GM19043 (cell line): Measurements from ENCODE around the gene MSMB.
"Not testable (repeated sequence)": the region's sequence is repeated elsewhere in the genome, so short reads cannot be mapped to it uniquely, and the experiment has no call there.

ENCODE experiments used
- ATAC-seq: cut with Tn5 transposase; IDR thresholded peaks from one replicate; pipeline ENCODE4 v1.9.1; 2021; ENCODE audit warnings: low read depth; ENCODE audit not compliant: unreplicated experiment

MSMB gene

DNA sequence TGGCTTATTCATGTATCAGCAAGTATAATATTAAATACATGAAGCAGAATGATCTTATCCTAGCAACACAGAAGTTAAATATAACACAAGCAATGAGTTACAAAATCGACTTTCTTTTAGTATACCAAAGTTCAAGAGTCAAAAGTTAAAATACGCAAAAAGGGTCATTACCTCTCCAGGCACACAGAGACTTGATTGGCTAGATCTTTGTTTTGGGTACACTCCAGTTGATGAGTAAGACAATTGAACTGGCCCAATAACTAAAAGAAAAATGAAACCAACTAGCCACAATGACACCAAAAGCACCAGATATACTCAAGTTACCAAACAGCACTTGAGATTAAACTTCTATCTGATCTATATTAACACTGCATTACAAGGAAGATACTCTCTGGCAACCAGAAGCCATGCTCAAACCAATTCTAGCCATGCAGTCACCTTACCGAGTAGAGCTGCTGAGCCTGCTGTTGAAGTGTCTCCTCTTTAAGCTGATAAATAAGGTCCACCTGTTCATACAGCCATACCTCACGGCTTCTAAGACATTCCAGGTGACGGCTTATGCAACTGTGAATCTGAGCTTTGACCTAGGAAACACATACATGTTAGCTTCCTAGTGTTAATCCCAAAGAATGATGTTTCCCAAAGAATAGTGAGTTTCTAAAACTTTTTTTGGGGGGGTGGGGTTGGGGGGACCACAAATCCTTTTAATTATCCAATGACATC, 31.2 kb downstream of the MSMB start:
- no peak for ATAC-seq

DNA sequence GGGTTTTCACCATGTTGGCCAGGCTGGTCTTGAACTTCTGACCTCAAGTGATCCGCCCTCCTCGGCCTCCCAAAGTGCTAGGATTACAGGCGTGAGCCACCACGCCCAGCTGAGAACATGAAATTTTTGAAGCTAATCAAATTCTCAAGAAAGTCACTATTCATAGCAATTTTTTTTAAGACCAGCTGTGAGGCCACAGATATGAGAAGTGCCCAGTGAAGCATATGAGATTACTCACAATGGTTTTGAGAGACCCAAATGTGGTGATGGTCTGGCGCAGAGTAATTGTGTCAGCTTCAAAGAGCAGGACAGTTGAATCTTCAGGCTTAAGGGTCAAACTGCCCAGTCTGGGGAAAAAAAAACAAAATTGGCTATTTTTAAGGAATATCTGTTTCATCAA, 31.9 kb downstream of the MSMB start:
- ATAC-seq: no peak

DNA sequence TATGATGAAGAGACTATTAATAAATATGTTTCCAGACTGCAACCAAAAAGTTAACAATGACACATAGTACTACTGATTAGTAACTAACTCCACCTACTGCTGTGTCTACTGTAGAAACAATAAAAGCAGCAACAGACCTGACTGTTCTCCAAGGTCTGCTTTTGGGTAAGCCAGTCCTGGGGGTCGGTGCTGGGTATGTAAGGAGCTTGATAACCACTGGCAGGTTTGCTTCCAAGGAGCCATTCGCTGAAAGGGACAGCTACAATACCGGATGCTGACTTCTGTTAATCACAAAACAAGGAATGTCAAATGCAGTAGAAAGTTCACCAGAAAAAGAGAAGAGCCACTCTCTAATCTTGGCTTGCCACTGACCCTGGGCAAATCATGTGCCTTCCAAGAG, 33.3 kb downstream of the MSMB start:
- ATAC-seq: no peak

DNA sequence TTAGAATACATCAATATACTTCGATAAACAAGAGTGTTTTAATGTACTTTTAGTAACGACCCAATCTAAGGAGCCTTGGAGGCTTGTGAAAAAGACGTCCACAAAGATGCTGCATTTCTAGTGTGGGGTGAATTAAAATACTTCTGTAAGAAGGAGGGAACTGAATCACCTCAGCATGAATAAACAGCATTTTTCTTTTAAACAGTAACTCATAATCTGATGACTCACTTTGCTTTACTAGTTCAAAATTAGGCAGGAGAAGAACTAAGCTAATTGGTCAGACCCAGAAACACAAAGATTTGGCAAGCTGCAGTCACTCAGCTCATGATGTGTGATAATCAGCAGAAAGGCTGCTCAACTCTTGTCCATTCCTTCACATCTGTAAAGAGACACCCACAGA, 39.9 kb downstream of the MSMB start:
- no peak for ATAC-seq

DNA sequence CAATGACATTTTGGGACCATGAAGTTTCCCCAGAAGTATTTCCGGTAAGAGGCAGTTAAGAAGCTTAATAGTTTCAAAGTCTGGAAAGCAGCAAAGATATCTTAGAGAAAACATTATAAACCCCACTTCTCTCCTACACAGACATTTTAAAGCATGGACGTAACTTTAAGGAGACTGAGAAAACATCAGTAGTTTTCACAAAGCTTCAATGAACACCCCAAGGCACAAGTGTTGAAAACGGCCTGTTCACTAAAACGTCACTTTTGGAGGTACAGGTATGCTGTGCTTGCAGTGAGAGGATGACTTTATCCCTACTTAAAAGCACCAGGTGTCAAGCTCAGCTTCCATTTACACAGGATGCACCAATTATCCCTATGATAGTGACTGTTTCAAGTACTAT, 40.7 kb downstream of the MSMB start:
- no peak for ATAC-seq

DNA sequence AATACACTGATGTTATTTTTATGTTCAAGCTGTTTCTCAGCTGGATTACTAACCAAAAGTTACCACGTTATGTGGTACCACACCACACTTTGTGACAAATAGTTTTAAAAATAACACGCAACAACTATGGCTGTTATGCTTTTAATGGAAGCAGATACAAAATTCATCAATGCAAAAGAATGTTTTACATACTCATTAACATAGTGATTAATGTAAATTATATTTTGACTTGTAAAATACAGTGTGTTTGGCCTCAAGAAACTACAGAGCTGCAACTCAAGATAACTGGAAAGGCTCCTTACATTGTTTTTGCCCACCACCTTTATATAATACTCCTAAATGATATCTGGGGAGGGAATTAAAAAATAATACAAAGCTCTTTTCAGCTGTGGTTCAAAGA, 41.1 kb downstream of the MSMB start:
- ATAC-seq: no peak

DNA sequence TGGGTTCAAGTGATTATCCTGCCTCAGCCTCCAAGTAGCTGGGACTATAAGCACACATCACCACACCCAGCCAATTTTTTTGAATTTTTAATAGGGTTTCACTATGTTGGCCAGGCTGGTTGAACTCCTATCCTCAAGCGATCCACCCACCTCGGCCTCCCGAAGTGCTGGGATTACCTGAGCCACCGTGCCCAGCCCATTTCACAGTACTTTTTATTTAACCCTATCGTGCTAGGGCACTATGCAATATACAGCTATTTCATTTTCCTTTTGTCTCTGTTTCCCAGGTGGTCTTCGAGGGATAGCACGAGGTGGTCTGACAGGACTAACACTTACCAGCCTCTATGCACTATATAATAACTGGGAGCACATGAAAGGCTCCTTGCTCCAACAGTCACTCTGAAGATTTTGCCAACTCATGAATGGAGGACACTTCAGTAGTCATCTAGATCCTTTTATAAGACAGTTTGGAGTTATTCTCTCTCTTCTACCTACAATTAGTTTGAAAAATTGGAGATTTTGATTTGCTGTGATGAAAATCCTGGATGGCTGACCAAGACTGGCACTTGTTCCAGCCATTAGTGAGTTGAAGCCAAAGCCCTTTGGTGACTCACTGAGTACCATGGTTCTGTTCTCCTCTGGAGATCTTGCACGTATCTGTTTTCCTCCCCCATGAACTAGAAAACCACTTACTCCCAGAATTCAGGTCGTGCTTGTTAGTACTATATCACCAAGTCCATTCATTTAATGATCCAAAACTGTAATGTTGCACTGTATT, 43.0 kb downstream of the MSMB start:
- no peak for ATAC-seq

DNA sequence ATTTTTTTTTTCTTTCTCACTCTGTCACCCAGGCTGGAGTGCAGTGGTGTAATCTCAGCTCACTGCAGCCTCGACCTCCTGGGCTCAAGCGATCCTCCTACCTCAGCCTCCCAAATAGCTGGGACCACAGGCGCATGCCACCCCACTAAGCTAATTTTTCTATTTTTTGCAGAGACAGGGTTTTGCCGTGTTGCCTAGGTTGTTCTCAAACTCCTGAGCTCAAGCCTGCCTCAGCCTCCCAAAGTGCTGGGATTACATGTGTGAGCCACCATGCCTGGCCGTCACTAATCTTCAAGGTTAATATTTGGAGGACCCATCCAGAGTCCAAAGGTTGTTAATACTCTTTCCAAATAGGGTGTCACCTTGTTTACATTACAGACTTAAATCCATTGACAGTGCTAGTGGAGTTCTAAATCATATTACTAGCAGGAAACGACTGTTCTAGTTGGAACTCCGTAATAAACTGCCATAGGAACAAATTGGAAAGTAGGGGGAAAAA, 43.8 kb downstream of the MSMB start:
- not testable (repeated sequence) for ATAC-seq

DNA sequence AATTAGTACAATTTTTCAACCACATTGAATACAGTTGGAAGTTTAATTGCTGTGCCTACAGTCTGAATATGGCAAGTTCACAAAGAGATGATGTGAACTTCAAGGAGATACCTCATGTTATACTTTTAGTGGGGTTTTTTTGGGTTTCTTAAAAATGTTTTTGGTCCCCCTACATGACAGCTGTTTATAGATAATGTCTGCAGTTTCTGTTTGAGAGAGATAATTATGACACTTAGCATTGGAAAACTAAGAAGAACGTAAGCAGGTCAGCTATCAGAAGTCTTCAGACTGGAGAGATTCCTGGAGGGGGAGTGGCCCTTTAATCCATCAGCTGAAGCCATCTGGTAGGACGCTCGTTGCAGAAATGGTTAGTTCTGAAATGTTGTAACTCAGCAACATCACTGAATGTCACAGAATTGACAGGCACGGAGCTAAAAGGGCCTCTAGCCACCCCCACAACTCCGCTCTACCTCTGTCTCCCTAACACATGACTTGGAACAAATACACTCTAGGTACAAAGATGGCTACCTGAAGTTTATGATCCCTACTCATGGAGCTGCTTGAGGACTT, 44.8 kb downstream of the MSMB start:
- no peak for ATAC-seq

DNA sequence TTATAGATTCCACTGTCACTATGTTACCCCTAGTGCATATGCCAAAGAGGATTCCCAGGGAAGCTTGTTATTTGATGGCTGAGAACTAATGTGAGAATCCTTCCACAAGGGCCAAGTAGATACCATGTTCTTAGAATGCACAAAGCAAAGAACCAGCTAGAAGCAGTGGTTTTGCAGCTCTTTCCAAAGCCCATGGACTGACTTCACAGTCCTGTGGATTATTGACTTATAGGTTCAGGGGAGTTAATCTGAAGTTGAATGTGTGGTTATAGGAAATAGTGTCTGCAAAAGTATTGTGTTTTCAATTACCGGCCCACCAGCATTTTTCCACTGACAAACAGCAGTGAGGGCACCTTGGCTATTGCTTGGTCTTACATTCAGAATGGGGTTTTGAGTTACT, 45.5 kb downstream of the MSMB start:
- ATAC-seq: no peak

DNA sequence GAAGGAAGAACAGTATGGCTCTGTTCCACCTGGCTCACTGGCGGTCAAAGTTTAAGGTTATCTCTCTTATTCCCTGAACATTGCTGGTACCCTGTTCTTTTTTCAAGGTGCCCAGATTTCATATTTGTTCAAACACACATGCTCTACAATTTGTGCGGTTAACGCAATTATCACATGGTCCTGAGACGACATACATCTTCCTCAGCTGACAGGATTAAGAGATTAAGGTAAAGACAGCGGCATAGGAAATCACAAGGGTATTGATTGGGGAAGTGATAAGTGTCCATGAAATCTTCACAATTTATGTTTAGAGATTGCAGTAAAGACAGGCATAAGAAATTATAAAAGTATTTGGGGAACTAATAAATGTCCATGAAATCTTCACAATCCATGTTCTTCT, 46.1 kb downstream of the MSMB start:
- ATAC-seq: not testable (repeated sequence)

DNA sequence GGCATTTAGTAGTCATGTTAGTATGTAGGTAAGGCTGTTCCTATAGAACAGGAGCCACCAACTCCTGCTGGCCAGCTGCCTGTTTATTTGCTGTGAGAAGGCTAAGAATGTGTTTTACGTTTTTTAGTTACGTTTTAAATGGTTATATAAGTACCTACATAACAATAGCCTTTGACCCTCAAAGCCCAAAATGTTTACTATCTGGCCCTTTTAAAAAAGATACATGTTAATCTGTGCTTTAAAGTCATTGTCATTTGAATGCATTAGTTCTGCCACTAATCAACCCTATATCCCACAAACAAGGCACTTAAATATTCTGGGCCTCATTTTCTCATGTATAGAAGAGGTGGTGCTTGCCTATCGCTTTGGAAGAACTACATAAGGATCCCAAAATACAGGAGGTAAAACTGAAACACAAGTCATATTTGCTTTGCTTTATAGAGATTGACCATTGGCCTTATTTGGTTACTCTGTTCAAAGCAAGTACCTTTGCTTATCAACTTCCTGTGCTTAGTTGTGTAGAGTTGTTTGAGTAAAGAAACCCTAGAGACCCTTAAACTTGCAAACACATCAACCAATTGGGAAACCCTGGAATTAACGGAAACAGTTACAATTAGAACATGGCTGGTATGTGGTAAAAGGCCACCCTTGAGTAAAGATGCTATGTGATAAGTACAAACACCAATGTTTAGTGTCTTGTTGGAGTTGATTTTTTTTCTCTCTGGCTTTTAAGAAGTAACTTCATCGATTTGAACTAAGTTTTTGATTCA, 47.9 kb downstream of the MSMB start:
- no peak for ATAC-seq

DNA sequence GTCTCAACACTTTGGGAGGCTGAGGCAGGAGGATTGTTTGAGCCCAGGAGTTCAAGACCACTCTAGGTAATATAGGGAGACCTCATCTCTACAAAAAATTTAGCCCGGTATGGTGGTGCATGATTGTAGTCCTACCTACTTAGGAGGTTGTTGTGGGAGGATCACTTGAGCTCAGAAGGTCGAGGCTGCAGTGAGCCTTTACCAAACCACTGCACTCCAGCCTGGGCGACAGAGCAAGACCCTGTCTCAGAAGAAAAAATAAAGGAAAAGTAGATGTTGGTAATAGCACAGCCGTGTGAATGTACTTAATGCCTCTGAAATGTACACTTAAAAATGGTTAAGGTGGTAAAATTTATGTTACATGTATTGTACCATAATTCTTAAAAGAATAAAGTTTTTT, 48.5 kb downstream of the MSMB start:
- no peak for ATAC-seq

DNA sequence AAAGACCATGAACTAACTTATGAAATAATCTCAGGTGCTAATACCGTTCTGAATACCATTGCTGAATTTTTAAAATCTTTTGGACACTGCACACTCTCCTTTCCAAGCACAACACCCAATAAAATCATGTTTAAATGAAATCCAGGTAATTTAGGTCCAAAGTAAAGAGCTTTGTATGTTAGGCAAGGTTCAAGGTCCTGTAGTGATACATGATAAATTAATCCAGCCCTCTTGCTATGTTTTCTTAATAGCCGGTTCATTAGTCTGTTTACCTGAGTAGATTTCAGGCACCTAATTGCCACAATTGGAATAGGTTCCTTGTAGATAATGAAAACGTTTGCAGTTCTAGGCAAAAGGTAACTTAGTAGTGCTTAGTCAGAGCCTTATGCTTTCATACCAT, 60.5 kb downstream of the MSMB start:
- ATAC-seq: not testable (repeated sequence)

DNA sequence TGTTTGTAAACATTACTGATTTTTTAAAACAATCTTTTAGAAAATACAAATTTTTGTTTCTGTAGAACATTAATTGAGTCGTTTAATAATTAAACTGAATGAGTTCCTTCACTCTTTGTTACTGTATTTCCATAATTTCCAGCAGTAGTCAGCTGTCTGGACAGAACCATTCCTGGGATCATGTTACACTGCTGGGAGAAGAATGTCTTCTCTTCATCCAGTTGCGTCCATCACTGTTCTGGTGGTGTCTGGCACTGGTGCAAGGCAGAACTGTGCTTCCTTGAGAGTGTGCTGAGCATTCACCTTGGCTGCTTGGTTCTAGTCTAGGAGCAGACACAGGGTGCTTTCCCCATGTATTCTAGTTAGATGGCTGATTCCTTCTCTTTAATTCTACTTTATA, 61.6 kb downstream of the MSMB start:
- not testable (repeated sequence) for ATAC-seq

DNA sequence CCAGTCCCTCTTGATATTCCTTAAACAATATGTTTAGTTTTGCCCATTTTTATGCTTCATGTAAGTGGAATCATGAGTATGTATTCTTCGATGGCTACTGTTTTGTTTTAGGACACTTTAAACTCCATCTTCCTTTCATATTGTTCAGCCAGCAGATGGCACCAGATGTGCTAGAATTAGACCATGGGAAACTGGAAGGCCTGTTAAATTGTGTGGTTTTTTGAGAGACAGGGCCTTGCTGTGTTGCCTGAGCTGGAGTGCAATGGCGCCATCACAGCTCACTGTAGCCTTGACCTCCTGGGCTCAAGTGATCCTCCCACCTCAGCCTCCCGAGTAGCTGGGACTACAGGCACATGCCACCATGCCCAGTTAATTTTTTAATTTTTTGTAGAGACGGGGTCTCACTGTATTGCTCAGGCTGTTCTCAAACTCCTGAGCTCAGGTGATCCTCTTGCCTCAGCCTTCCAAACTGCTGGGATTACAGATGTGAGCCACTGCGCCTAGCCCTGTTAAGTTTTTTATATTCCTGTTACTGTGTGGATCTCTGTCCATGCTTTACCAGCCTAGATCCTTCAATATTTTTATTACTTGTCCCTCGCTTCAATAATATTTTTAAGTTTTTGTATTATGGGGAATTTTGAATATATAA, 62.4 kb downstream of the MSMB start:
- ATAC-seq: not testable (repeated sequence)
